Keratinocyte (primary cell): ENCODE data around the gene KLRD1. TPM values are rescaled to one million over a fixed set of nuclear protein-coding genes. Genes with fewer than 3 reads are reported as not detected.

Experiments
- DNase-seq: peaks from one replicate; pipeline ENCODE4 v3.0.0-alpha.2; 2011; ENCODE audit warnings: low read depth, missing footprints, low spot score
- FAIRE-seq: peaks from 2 replicates; lab custom pipeline; 2011; peaks lifted over from hg19 to GRCh38; lab: Jason Lieb, UNC
- H2AFZ ChIP-seq: 2 replicates; pipeline ENCODE4 v1.6.0; 2012; ENCODE audit warnings: low read length, control low read depth, inconsistent platforms; ENCODE audit not compliant: control insufficient read depth
- H3K27ac ChIP-seq: 2 replicates; pipeline ENCODE4 v1.5.1; 2011; ENCODE audit warnings: low read length; ENCODE audit not compliant: control insufficient read depth, insufficient read depth
- H3K27me3 ChIP-seq: 3 replicates; pipeline ENCODE4 v1.6.0; 2011; ENCODE audit warnings: low read length; ENCODE audit not compliant: control insufficient read depth, insufficient read depth; ENCODE audit errors: extremely low read depth
- H3K36me3 ChIP-seq, 2 experiments: 2 replicates in 1 of 2; 3 replicates in 1 of 2; pipeline ENCODE4 v1.5.1; 2011; ENCODE audit warnings: low read length in 2 of 2, mild to moderate bottlenecking in 1 of 2; ENCODE audit not compliant: control insufficient read depth in 2 of 2, insufficient read depth in 2 of 2; ENCODE audit errors: extremely low read depth in 1 of 2
- H3K4me1 ChIP-seq: 3 replicates; pipeline ENCODE4 v1.5.1; 2011; ENCODE audit warnings: low read length; ENCODE audit not compliant: control insufficient read depth, insufficient read depth; ENCODE audit errors: extremely low read depth
- H3K4me2 ChIP-seq: 3 replicates; pipeline ENCODE4 v1.6.0; 2011; ENCODE audit warnings: low read depth, low read length; ENCODE audit not compliant: control insufficient read depth, insufficient read depth; ENCODE audit errors: extremely low read depth
- H3K4me3 ChIP-seq, 3 experiments: fragments of 200-600 bp in 1 of 3; sonication (generic) in 1 of 3; 2 replicates in 2 of 3; 3 replicates in 1 of 3; pipeline ENCODE4 v1.5.1; 2011 to 2016; ENCODE audit warnings: low read length in 3 of 3, mild to moderate bottlenecking in 3 of 3, control low read depth in 2 of 3, inconsistent platforms in 1 of 3, low read depth in 1 of 3, mixed read lengths in 1 of 3, mixed run types in 1 of 3, moderate library complexity in 1 of 3; ENCODE audit not compliant: control insufficient read depth in 2 of 3, insufficient read depth in 2 of 3; ENCODE audit errors: extremely low read depth in 1 of 3
- H3K79me2 ChIP-seq: 2 replicates; pipeline ENCODE4 v1.6.0; 2012; ENCODE audit warnings: low read length; ENCODE audit not compliant: control insufficient read depth, insufficient read depth
- H3K9ac ChIP-seq: 3 replicates; pipeline ENCODE4 v1.6.0; 2011; ENCODE audit warnings: low read length; ENCODE audit not compliant: control insufficient read depth, insufficient read depth; ENCODE audit errors: extremely low read depth
- H3K9me1 ChIP-seq: 3 replicates; pipeline ENCODE4 v1.6.0; 2011; ENCODE audit warnings: low read length; ENCODE audit not compliant: control insufficient read depth, insufficient read depth; ENCODE audit errors: extremely low read depth
- H3K9me3 ChIP-seq: 2 replicates; pipeline ENCODE4 v1.5.1; 2012; ENCODE audit warnings: low read depth, low read length; ENCODE audit not compliant: control insufficient read depth
- H4K20me1 ChIP-seq: 3 replicates; pipeline ENCODE4 v1.6.0; 2011; ENCODE audit warnings: low read length; ENCODE audit not compliant: control insufficient read depth, insufficient read depth; ENCODE audit errors: extremely low read depth
- EZH2 ChIP-seq: IDR thresholded peaks from one replicate; pipeline ENCODE4 v1.6.1; 2012; ENCODE audit warnings: inconsistent platforms, mild to moderate bottlenecking, low read length, moderate library complexity
- dilution Hi-C: fragments of 300-500 bp; cut with MboI; formaldehyde crosslinking; loops from one replicate; pipeline ENCODE4 v1.7.0; 2020; ENCODE audit warnings: low sequenced_read_pairs; ENCODE audit not compliant: extremely low pct_ligation_motif_present
- polyA plus RNA-seq, 5 experiments: library from polyadenylated mRNA; depleted of rRNA in 3 of 5; stranded (reverse) in 3 of 5; stranded (forward) in 1 of 5; unstranded in 1 of 5; fragments of >200 nt; gene quantifications; 1 replicate in 1 of 5; 2 replicates in 3 of 5; 3 replicates in 1 of 5; pipeline versions ENCODE4 v1.2.1 to v1.2.3, GENCODE V29; 2011 to 2012; ENCODE audit warnings: missing spikeins in 2 of 5, low read depth in 1 of 5, low replicate concordance in 1 of 5
- TF ChIP-seq, protein P1 (sequence below), 3 experiments: IDR thresholded peaks in 1 of 3; conservative IDR thresholded peaks in 1 of 3; optimal IDR thresholded peaks in 1 of 3; 2 replicates in 2 of 3; 3 replicates in 1 of 3; pipeline versions ENCODE3 to v1.5.1; 2011; ENCODE audit warnings: low read length in 3 of 3, mild to moderate bottlenecking in 3 of 3, moderate library complexity in 2 of 3, control low read depth in 1 of 3, inconsistent platforms in 1 of 3; ENCODE audit not compliant: insufficient read depth in 2 of 3; ENCODE audit errors: extremely low read depth in 1 of 3

KLRD1 gene
- polyA plus RNA-seq, 1 donor (not counting 4 experiments of a cell fraction or from before 2014, with no cell fraction given) = under 0.01 TPM

DNA sequence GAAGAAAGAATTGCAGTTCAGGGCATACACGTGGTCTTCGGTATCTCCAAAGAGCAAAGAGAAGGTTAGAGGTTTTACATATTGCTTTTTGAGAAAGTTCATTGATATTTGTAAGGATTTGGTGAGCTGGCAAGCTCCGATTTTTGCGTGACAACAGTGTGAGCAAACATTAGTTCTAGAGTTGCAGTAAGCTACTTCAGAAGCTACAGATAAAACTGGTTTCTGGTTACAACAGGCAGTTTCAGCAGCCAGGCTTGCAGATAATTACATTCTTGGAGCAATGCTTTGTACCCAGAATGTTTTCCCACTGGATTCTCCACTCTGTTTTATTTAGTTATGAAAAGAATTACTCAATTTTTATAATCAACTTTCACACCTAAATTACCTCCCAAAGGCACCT, 54.0 kb downstream of the KLRD1 start:
- H3K27me3 ChIP-seq = no peaks in the 10 kb centered on the region
- H3K9ac ChIP-seq = peak overlapping the region; percentile 45
- H3K36me3 ChIP-seq = no peaks in the 10 kb centered on the region
- peak overlapping the region; percentile 91 for H3K27ac ChIP-seq
- DNase-seq (no peak), FAIRE-seq (no peak)
- H3K4me1 ChIP-seq = peaks cover 44% of the 10 kb centered on the region
- no peaks in the 10 kb centered on the region for H3K9me1 ChIP-seq
- TF ChIP-seq EZH2 = no peak
- TF ChIP-seq, protein P1, sequence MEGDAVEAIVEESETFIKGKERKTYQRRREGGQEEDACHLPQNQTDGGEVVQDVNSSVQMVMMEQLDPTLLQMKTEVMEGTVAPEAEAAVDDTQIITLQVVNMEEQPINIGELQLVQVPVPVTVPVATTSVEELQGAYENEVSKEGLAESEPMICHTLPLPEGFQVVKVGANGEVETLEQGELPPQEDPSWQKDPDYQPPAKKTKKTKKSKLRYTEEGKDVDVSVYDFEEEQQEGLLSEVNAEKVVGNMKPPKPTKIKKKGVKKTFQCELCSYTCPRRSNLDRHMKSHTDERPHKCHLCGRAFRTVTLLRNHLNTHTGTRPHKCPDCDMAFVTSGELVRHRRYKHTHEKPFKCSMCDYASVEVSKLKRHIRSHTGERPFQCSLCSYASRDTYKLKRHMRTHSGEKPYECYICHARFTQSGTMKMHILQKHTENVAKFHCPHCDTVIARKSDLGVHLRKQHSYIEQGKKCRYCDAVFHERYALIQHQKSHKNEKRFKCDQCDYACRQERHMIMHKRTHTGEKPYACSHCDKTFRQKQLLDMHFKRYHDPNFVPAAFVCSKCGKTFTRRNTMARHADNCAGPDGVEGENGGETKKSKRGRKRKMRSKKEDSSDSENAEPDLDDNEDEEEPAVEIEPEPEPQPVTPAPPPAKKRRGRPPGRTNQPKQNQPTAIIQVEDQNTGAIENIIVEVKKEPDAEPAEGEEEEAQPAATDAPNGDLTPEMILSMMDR (optimal IDR thresholded peaks at IDR 0.05 in 1 of 3, IDR thresholded peaks at IDR 0.05 in 1 of 3, conservative IDR thresholded peaks at IDR 0.05 in 1 of 3; ENCODE audit: extremely low read depth in 1 of 3, insufficient read depth in 2 of 3, low read length in 3 of 3) = no peak
- no peaks in the 10 kb centered on the region for H3K9me3 ChIP-seq
- peaks cover 15% of the 10 kb centered on the region for H3K79me2 ChIP-seq
- dilution Hi-C loops = no loop called here
- H3K4me3 ChIP-seq = peak overlapping the region in 2 of 3 experiments; percentile 34 to 81
- peak overlapping the region; percentile 90 for H3K4me2 ChIP-seq
- no peaks in the 10 kb centered on the region for H4K20me1 ChIP-seq
- peak overlapping the region; percentile 66 for H2AFZ ChIP-seq

GRCh38 chr12:10362325-10362724, 54.7 kb downstream of the KLRD1 start:
- no peak for DNase-seq
- H2AFZ ChIP-seq = peak overlapping the region; percentile 42
- H3K27me3 ChIP-seq = no peaks in the 10 kb centered on the region
- H3K27ac ChIP-seq = peak overlapping the region; percentile 91
- peak overlapping the region; percentile 86 for H3K9ac ChIP-seq
- dilution Hi-C loops = no loop called here
- H3K79me2 ChIP-seq = peaks cover 18% of the 10 kb centered on the region
- H3K4me1 ChIP-seq = peaks cover 44% of the 10 kb centered on the region
- H4K20me1 ChIP-seq = no peaks in the 10 kb centered on the region
- peak overlapping the region; percentile 90 for H3K4me2 ChIP-seq
- H3K4me3 ChIP-seq = peak overlapping the region; percentile 67 to 81 (median 80)
- no peak for FAIRE-seq
- H3K9me3 ChIP-seq = no peaks in the 10 kb centered on the region
- no peaks in the 10 kb centered on the region for H3K9me1 ChIP-seq
- no peak for TF ChIP-seq EZH2
- TF ChIP-seq, protein P1 (optimal IDR thresholded peaks at IDR 0.05 in 1 of 3, IDR thresholded peaks at IDR 0.05 in 1 of 3, conservative IDR thresholded peaks at IDR 0.05 in 1 of 3; ENCODE audit: extremely low read depth in 1 of 3, insufficient read depth in 2 of 3, low read length in 3 of 3) = no peak
- H3K36me3 ChIP-seq = no peaks in the 10 kb centered on the region
